Mononuclear cell (primary cell): ENCODE measurements around the gene PRKCB. TPM values are rescaled to one million over a fixed set of nuclear protein-coding genes. Genes with fewer than 3 reads are reported as not detected.

Experiments
- H3K27me3 ChIP-seq: 2 replicates; pipeline ENCODE4 v1.6.0; 2011; ENCODE audit warnings: low read length, control low read depth; ENCODE audit not compliant: insufficient read depth
- H3K4me1 ChIP-seq: 2 replicates; pipeline ENCODE4 v1.5.1; 2011; ENCODE audit warnings: mild to moderate bottlenecking, low read length, control low read depth; ENCODE audit not compliant: insufficient read depth
- H3K4me3 ChIP-seq: 2 replicates; pipeline ENCODE4 v1.5.1; 2011; ENCODE audit warnings: mild to moderate bottlenecking, low read length, moderate library complexity
- H3K9me3 ChIP-seq: 2 replicates; pipeline ENCODE4 v1.5.1; 2011; ENCODE audit warnings: low read depth, mild to moderate bottlenecking, control low read depth, low read length
- total RNA-seq: library from RNA; depleted of rRNA; stranded (reverse); fragments of >200 nt; gene quantifications from one replicate; pipeline ENCODE4 v1.2.3, GENCODE V29; 2012

Gene PRKCB
- total RNA-seq, 1 donor, result 110 TPM

- no peak overlapping the region for H3K4me3 ChIP-seq
- no peaks in the 10 kb centered on the region for H3K27me3 ChIP-seq
- H3K4me1 ChIP-seq, result peaks cover 36% of the 10 kb centered on the region
- no peaks in the 10 kb centered on the region for H3K9me3 ChIP-seq
Measured at GRCh38 chr16:23966597-23967394, 131.0 kb downstream of the PRKCB start.

GRCh38 chr16:23967775-23968174 lies 132.0 kb downstream of the PRKCB start:
- Histone ChIP-seq H3K4me1 (peaks cover 32% of the 10 kb centered on the region), H3K4me3 (no peak overlapping the region), H3K27me3 (no peaks in the 10 kb centered on the region)

GRCh38 chr16:23968176-23968575 lies 132.4 kb downstream of the PRKCB start:
- Histone ChIP-seq H3K4me1 (peaks cover 32% of the 10 kb centered on the region), H3K27me3 (no peaks in the 10 kb centered on the region), H3K4me3 (no peak overlapping the region), H3K9me3 (no peaks in the 10 kb centered on the region)

More at GRCh38 chr16:23967775-23968174, 132.0 kb downstream of the PRKCB start:
- H3K9me3 ChIP-seq, result no peaks in the 10 kb centered on the region

- Histone ChIP-seq H3K27me3 (no peaks in the 10 kb centered on the region), H3K4me1 (peaks cover 34% of the 10 kb centered on the region), H3K4me3 (no peak overlapping the region), H3K9me3 (no peaks in the 10 kb centered on the region)
Measured at GRCh38 chr16:23969468-23970297, 133.9 kb downstream of the PRKCB start.

GRCh38 chr16:23974223-23974622 lies 138.4 kb downstream of the PRKCB start:
- no peaks in the 10 kb centered on the region for H3K9me3 ChIP-seq
- no peak overlapping the region for H3K4me3 ChIP-seq
- no peaks in the 10 kb centered on the region for H3K27me3 ChIP-seq
- H3K4me1 ChIP-seq, result peaks cover 20% of the 10 kb centered on the region

- Histone ChIP-seq H3K4me3 (no peak overlapping the region), H3K4me1 (peaks cover 20% of the 10 kb centered on the region), H3K9me3 (no peaks in the 10 kb centered on the region), H3K27me3 (no peaks in the 10 kb centered on the region)
Measured at GRCh38 chr16:23975293-23975692, 139.5 kb downstream of the PRKCB start.

- Histone ChIP-seq H3K4me3 (no peak overlapping the region), H3K27me3 (no peaks in the 10 kb centered on the region), H3K9me3 (no peaks in the 10 kb centered on the region), H3K4me1 (peaks cover 20% of the 10 kb centered on the region)
Measured at GRCh38 chr16:23976091-23976490, 140.3 kb downstream of the PRKCB start.

GRCh38 chr16:23976524-23976923 lies 140.7 kb downstream of the PRKCB start:
- no peaks in the 10 kb centered on the region for H3K27me3 ChIP-seq
- peaks cover 20% of the 10 kb centered on the region for H3K4me1 ChIP-seq
- H3K4me3 ChIP-seq, result no peak overlapping the region
- H3K9me3 ChIP-seq, result no peaks in the 10 kb centered on the region

GRCh38 chr16:23979441-23979840 lies 143.7 kb downstream of the PRKCB start:
- peaks cover 20% of the 10 kb centered on the region for H3K4me1 ChIP-seq
- no peaks in the 10 kb centered on the region for H3K9me3 ChIP-seq
- H3K27me3 ChIP-seq, result no peaks in the 10 kb centered on the region
- no peak overlapping the region for H3K4me3 ChIP-seq

- Histone ChIP-seq H3K27me3 (no peaks in the 10 kb centered on the region), H3K9me3 (no peaks in the 10 kb centered on the region), H3K4me1 (peaks cover 18% of the 10 kb centered on the region), H3K4me3 (no peak overlapping the region)
Measured at GRCh38 chr16:23979982-23980381, 144.2 kb downstream of the PRKCB start.

- Histone ChIP-seq H3K4me1 (peaks cover 2% of the 10 kb centered on the region), H3K9me3 (no peaks in the 10 kb centered on the region), H3K4me3 (no peak overlapping the region), H3K27me3 (no peaks in the 10 kb centered on the region)
Measured at GRCh38 chr16:23981429-23982399, 145.9 kb downstream of the PRKCB start.

GRCh38 chr16:23986455-23986854 lies 150.7 kb downstream of the PRKCB start:
- Histone ChIP-seq H3K4me3 (no peak overlapping the region), H3K4me1 (no peaks in the 10 kb centered on the region), H3K27me3 (no peaks in the 10 kb centered on the region), H3K9me3 (no peaks in the 10 kb centered on the region)

GRCh38 chr16:23987443-23987842 lies 151.7 kb downstream of the PRKCB start:
- H3K27me3 ChIP-seq, result no peaks in the 10 kb centered on the region
- H3K4me3 ChIP-seq, result no peak overlapping the region
- no peaks in the 10 kb centered on the region for H3K9me3 ChIP-seq
- no peaks in the 10 kb centered on the region for H3K4me1 ChIP-seq

GRCh38 chr16:23990507-23990906 lies 154.7 kb downstream of the PRKCB start:
- Histone ChIP-seq H3K4me1 (no peaks in the 10 kb centered on the region), H3K27me3 (no peaks in the 10 kb centered on the region), H3K4me3 (no peak overlapping the region), H3K9me3 (no peaks in the 10 kb centered on the region)
